HG02588 (cell line): ENCODE measurements around the gene WDR91.

Experiments
- ATAC-seq: cut with Tn5 transposase; IDR thresholded peaks from one replicate; pipeline ENCODE4 v1.9.1; 2021; ENCODE audit warnings: mild to moderate bottlenecking, moderate library complexity; ENCODE audit not compliant: unreplicated experiment

Gene WDR91

DNA sequence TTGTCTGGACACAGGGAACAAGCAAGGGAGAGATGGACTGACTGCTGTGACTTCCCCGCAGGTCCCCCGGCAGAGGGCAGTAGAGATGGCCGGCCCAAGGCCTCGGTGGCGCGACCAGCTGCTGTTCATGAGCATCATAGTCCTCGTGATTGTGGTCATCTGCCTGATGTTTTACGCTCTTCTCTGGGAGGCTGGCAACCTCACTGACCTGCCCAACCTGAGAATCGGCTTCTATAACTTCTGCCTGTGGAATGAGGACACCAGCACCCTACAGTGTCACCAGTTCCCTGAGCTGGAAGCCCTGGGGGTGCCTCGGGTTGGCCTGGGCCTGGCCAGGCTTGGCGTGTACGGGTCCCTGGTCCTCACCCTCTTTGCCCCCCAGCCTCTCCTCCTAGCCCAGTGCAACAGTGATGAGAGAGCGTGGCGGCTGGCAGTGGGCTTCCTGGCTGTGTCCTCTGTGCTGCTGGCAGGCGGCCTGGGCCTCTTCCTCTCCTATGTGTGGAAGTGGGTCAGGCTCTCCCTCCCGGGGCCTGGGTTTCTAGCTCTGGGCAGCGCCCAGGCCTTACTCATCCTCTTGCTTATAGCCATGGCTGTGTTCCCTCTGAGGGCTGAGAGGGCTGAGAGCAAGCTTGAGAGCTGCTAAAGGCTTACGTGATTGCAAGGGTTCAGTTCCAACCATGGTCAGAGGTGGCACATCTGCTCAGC is 46.8 kb downstream of the WDR91 start:
- no peak for ATAC-seq

DNA sequence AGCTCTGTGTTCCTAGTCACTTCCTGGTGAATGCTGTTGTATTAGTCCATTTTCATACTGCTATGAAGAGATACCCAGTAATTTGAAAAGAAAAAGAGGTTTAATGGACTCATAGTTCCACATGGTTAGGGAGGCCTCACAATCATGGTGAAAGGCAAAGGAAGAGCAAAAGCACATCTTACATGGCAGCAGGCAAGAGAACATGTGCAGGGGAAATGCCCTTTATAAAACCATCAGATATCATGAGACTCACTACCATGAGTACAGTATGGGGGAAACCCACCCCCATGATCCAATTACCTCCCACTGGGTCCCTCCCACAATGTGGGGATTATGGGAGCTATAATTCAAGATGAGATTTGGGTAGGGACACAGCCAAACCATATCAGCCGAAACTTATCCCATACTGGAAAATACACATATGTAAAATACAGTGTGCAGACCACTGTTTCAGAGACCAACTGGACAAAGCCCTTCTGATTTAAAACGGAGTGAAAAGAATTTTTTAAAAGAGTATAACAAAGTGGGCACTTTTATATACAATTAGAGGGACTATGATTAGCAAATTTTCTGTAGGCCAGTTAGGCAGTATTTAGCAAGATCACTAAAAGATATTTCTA is 48.8 kb downstream of the WDR91 start:
- no peak for ATAC-seq

DNA sequence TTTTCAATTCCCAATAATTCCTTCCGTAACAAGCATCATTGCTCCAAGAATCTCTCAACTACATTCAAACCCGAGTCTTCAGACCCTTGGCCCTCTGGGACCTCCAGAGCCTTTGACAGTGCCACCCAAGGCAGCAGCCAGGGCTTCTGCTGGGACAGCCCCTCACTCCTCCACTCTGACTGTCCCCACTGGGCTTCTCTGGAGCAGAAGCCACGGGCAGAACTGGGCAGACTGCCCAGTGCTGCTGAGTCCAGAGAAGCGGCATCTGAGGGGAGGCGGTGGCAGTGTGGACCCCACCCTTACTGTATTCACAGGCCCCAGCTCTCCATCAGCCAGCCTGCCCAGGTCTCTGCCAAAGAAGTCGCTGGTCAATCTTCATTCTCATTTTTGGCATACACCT is 49.7 kb downstream of the WDR91 start:
- ATAC-seq: no peak

DNA sequence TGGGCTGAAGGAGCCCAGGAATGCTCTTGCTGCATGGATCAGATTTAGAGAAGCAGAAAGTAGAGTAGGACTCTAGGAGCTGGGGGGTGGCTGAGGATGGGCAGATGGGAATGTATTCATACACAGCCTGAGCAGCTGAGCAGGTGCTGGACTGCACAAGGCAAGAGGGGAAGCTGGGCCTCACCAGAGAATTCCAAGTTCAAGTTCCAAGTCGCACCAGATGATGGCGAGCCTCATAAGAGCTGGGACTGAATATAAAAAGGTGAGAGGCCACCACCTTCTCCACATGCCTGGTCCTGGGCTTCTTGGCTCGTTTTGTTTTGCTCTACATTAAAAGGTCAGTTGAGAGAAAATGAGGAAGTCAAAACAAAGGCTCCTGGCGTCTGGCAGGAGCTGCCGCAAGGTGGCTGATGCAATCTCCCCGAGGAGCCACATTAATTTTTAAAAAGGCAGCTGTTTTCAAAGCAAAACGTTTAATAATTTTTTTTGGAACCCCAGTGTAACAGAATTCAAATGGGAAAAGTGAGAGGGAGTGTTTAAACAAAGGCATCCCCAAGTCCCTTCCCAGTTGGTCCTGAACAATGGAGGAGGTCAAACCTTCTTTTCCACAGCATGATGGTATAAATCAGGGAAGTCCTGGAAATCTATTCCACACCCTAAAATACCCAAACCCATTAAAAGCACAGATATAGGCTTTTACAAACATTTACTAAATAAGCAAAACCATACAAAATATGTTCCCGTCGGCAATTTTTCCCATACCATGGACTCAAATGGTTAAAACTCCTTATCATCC is 50.3 kb downstream of the WDR91 start:
- ATAC-seq: no peak

DNA sequence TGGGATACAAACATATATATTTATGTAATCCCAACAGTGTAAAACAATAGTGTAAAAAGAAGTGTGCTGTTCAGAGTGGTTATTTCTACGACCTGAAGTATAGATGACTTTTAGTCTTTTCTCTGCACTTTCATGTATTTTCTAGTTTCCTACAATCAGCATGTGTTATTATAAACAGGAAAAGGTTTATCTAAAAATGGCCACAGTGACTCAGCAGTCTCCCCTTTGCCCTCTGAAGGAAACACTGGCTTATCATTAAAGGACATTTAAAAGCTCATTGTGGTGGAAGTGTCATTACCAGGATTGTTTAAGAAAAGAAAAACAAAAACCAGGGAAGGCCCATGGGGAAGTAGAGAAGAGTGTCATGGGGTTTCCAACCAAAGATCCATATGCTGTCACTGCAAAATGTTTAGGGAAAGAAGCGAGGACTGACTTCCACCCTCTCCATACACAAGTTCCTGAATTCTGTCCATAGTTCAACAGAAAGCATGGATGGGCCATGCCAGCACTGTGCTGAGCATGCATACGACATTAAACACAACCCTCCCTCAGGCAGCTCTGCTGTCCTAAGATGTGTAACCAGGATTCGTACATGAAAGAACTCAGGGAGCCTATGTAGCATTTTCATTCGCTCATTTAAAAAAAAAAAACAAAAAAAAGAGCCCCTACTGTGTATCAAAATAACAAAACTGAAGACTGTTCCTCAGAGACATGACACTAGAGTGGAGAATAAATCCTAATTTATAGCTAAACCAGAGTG is 51.0 kb downstream of the WDR91 start:
- no peak for ATAC-seq

DNA sequence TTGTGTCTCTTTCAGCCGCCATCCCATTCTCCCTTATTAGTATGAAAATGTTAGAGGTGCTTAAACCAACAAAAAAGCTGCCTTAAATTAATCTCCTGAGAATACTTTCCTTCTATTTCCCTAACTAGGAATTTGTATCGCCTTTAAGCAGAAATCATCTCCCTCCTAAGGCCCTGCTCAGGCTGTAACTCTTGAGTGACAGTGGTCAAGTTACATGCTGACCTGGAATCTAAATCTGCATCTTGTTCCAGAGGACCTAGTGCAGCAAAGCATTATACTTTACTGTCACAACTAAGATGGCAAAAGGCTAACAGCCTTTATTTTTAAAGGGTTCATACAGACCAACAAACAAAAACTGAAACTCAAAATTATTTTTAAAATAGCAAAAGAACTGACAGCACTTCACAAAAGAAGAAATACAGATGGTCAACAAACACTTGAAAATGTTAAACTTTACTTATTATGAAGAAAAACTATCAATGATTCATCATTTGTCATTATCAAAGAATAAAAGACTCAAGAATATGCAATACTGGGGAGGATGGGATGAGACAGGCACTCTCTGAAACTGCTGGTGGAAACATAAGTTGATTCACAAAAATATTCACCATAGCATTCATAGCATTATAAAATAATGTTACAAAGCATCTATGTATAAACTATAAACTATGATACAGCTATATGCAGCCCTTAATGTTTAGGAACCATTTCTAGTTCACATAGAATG is 51.8 kb downstream of the WDR91 start:
- ATAC-seq: no peak

DNA sequence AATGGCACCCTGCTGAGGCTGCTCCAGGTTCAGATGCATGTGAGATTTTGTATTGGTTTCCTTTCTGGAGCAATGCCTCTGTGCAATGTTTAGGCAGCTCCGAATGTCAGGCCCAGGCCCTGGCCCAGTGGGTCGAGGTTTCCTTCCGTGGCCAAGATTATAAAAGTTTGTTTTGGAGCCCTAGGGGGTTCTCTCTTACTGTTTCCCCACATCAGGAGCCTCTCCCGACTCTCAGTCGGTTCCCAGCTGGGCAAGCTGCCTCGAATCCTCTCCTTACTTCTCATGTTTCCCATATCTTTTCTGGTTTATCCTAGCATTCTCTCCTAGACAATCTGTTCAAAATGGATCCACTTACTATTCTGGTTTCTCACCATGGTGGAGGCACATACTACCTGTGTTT is 52.5 kb downstream of the WDR91 start:
- ATAC-seq: no peak

DNA sequence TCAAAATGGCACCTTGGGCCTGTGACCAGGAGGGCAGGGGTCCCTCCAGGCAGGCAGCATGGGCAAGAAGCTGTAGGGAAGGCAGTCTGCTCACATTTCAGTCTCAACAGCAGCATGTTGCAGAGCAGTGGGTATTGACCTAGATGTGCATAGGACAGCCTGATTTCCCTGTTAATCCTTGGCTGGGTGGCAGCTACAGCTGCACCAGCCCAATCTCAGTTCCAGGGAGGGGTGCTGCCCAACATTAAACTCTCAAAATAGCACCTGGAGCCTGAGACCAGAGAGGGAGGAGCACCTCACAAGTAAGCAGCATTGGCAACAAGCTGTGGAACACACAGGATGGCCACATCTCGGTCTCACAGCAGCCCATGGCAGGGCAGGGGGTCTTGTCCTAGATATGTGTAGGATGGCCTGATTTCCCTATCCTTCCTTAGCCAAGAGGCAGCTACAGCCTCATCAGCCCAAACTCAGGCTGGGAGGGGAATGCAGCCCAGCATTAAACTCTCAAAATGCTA is 53.1 kb downstream of the WDR91 start:
- no peak for ATAC-seq

DNA sequence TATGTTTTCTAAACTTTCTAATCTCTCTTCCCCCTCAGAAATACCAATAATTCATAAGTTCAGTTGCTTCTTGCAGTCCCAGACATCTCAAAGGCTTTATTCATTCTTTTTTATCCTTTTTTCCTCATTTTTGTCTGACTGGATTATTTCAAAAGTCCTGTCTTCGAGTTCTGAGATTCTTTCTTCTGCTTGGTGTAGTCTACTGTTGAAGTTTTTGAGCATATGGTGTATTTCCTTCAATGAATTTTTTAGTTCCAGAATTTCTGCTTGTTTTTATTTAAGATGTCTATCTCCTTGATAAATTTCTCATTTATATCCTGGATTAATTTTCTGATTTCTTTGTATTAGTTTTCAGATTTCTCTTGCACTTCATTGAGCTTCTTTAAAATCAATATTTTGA is 55.0 kb downstream of the WDR91 start:
- no peak for ATAC-seq

DNA sequence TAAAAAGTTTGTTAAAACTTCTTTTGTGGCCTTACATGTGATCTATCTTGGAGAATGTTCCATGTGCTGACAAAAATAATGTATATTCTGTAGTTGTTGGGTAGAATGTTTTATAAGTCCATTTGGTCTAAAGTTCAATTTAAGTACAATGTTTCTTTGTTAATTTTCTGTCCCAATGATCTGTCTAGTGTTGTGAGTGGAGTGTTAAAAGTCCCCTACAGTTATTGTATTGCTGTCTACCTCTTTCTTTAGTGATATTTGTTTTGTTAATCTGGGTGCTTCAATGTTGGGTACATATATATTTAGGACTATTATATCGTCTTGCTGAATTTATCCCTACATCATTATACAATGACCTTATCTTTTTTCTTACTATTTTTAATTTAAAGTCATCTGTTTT is 56.6 kb downstream of the WDR91 start:
- no peak for ATAC-seq

DNA sequence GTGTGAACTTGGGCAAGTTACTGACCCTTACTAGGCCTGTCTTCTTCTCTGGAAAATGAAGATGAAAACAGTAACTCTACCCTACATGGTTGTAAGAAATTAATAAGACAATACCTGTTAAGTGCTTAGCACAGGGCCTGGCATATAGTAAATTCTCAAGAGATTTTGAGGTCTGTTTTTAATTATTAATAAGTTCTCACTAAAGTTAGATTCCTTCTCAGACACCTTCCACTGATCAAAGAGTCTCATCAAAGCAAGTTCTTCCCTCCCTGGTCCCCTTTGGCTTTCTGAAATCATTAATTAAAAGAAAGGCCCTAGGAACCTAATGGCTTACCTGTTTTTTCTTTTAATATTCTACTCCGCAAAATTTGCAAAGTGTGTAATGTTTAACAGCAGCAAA is 58.9 kb downstream of the WDR91 start:
- ATAC-seq: no peak

DNA sequence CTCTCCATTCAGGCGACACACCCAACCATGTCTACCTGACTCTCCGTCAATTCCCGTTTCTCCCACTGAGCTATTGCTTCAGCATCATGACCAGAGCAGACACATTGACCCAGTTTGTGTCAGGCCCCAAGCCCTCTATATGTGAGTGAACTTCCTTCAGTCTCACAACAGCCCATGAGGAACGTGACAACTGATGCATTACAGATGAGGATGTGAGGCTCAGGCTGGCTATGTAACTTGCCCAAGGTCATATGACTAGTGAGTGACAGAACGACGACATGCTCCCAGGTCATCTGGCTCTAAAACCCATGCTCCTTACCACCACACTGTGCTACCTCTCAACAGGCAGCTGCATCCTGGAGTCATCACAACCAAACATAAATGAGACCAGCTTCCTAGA is 59.8 kb downstream of the WDR91 start:
- ATAC-seq: no peak

DNA sequence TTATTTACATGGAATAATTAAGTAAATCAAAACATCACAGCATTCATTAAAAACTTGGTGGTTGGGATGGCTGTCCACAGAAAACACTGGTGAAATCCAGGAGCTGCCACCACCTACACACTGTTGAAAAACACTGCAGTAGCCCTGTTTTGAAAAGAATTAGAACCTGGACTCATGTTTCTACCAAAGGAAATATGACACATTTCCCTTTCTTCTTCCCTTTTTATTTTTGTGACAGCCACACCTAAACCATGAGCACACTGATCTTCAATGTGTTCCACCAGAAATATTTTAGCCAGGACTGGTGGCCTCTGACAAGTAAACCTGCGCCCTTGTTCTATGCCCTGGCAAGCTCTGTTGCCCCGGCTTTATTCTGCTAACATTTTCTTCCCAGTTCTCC is 60.2 kb downstream of the WDR91 start:
- ATAC-seq: no peak

DNA sequence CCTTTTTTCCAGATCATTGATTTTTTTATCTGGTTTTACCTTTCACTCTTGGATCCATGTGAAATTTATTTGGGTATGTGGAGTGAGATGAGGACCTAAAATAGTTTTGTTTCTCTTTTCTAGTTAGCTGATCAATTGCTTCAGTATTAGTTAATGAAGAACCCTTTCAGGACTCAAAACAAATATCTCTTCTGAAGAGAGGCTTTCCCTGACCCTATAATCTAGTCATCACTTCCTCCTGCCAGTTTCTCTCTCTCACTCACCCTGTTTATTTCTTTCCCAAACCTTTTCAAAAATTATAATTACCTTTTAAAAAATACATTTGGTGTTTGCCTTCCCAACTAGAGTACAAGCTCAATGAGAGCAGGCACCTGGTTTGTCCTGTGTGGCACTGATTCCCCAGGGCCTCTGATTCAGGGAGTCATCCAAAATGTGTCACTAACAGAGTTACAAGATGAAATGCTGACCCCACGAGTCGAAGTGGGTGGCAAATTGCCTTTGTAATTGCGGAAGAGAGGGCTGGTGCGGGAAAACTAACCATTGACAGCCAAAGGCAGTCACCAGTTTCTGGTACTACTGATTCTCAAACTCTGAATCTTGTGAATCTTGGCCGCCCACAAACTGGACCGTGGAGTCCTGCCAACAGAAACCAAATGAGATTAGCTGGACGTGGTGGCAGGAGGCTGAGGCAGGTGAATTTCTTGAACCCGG is 61.1 kb downstream of the WDR91 start:
- ATAC-seq: no peak

DNA sequence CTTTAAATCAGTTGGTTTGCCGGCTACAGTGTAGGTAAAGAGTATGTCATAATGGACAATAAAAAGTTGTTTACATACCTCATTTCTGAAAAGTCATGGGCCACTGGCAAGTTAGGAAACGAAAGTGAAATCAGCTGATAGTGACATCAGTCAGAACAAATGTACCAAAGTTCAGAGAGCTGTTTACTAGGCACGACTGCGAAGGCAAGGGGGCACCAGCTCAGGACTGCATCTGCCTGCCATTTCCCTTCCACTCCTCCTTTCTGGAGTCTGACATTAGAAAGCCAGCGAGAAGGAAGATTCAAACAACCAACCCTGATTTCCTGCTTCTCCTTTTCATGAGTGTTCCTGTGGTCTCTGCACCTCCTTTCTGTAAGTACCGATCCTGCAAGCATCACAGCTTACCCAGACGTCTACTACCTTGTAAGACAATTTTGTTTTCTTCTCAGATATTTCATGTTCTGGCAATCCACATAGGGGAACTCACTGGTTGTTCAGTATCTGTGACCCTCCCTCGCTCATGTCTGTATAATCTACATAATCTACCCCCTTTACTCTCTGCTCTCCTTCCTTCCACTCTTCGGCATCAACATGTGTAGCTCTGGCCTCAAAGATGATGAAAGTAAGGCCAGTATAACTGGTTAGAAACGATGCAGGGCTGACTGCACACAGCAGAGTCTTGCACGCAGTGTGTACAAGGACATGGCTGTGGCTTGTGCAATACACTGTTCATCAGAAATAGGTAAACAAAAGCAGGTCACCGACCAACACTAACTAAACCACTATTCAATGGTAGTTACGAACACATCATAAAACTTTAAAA is 63.2 kb downstream of the WDR91 start, which contains the start of gene TMEM140:
TSS of gene TMEM140 (plus strand) at position 174 of the 823 bp plus-strand sequence. CDS start 16,370 bp downstream, outside the sequence.
- ATAC-seq: peak; percentile 70

DNA sequence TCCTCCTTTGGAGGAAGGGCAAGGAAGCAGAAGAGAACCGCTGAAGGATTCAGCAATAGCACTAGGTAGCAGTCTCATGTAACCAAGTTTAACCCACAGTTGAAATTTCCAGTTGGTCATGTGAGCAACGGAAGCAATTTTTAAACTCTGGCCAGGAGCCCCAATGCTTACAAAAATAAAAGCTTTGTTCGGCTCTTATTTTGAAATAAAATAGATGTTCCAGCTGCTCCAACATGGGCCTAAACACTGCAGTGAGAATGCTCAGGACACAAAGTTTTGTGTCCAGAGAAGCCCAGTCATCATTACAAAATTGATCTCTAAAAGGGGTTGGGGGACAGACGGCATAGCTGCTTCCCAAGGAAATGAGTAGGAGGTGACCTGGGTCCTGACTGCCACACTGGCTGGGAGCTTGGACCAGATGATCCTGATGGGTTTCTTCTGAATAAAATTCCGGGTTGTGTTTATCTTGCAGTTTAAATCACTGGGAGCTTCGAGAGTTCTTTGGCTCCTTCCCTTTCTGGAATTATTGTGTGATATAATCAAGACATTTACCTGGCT is 63.9 kb downstream of the WDR91 start:
- peak; percentile 18 for ATAC-seq

DNA sequence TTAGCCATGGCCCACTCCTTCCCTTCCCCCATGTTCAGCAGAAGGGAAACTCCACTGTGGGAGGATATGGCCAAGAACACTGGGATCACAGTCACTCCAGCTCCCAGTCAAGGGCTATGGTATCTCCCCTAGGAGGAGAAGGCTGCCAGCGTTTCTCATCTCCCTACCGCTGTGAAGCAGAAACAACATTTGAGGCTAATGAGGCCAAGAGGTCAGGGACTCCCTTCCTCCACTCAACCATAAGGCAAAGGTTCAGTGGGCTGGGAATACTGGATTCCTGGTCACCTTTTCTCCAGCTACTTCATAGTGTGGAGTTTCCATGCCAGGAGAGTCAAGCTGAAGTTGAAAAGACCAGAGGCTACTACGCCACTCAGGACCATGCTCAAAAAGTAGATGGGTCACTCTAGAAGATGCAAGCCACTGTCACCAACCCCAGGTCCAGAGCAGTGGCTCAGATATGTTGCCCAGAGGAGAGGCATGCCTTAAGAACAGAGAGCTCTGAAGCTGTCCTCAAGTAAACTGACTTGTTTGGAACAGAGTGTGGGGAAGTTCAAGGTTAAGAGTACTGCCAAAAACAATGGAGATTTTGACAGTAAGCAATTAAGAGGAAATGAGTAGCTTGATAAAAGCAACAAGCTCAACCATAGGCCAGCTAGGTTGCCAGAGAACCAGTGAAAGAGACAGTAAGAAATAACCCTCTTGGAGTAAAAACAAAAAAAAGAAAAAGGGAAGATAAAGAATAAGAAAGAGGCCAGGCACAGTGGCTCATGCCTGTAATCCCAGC is 67.2 kb downstream of the WDR91 start:
- no peak for ATAC-seq
